ENCODE measurements around the gene ZMAT2.
"Not testable (repeated sequence)": the region's sequence is repeated elsewhere in the genome, so short reads cannot be mapped to it uniquely, and the experiment has no call there.

The ZMAT2 gene

GRCh38 chr5:140708787-140709186 lies 8.5 kb downstream of the ZMAT2 start:
- DNase-seq (ENCODE audit: low read depth): not testable (repeated sequence)

- peak; percentile 91 for DNase-seq (ENCODE audit: low read depth)
These were observed 10.8 kb downstream of the ZMAT2 start for GRCh38 chr5:140710899-140711552.

GRCh38 chr5:140711794-140712193 lies 11.5 kb downstream of the ZMAT2 start:
- no peak for DNase-seq (ENCODE audit: low read depth)

- no peak for DNase-seq (ENCODE audit: low read depth)
These were observed 13.4 kb downstream of the ZMAT2 start for GRCh38 chr5:140713562-140714094.

- not testable (repeated sequence) for DNase-seq (ENCODE audit: low read depth)
These were observed 16.0 kb downstream of the ZMAT2 start for GRCh38 chr5:140716238-140716637.

GRCh38 chr5:140718266-140718592 lies 18.0 kb downstream of the ZMAT2 start:
- DNase-seq (ENCODE audit: low read depth): no peak

GRCh38 chr5:140720738-140721137 lies 20.5 kb downstream of the ZMAT2 start:
- not testable (repeated sequence) for DNase-seq (ENCODE audit: low read depth)

- DNase-seq (ENCODE audit: low read depth): not testable (repeated sequence)
These were observed 21.1 kb downstream of the ZMAT2 start for GRCh38 chr5:140721395-140721794.

GRCh38 chr5:140725799-140726471 lies 25.7 kb downstream of the ZMAT2 start:
- peak; percentile 87 for DNase-seq (ENCODE audit: low read depth)

GRCh38 chr5:140733098-140733497 lies 32.9 kb downstream of the ZMAT2 start:
- DNase-seq (ENCODE audit: low read depth): no peak

GRCh38 chr5:140734354-140734753 lies 34.1 kb downstream of the ZMAT2 start:
- DNase-seq (ENCODE audit: low read depth): no peak

GRCh38 chr5:140737486-140737885 lies 37.2 kb downstream of the ZMAT2 start:
- no peak for DNase-seq (ENCODE audit: low read depth)

- DNase-seq (ENCODE audit: low read depth): no peak
These were observed 41.7 kb downstream of the ZMAT2 start for GRCh38 chr5:140741967-140742366.

GRCh38 chr5:140753561-140753960 lies 53.3 kb downstream of the ZMAT2 start:
- no peak for DNase-seq (ENCODE audit: low read depth)
